ENCODE results near the gene IFT27. TPM values are rescaled to one million over a fixed set of nuclear protein-coding genes. Genes with fewer than 3 reads are reported as not detected.

The IFT27 gene
- total RNA-seq, 4 donors from 2014 or later, result 7.4 to 21.9 (median 14.3) TPM

DNA sequence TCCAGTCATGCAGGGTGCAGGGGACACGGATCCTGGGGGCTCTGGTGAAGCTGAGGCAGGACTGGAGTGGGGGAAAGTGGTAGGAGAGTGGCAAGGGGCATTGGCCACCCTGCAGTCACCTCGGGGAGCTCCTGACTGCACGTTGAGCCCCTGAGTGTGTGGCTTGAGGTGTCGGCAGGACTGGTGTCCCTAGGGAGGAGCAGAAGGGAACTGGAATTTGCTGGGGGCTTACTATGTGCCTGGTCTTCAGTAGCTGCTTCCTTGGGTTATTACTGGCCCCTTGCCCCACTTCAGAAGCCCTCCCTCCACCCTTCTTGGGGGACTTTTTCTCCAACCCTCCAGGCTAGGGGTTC, 31.5 kb downstream of the IFT27 start:
- no peaks in the 10 kb centered on the region for H3K4me1 ChIP-seq
- no peaks in the 10 kb centered on the region for H3K36me3 ChIP-seq
- H3K9me3 ChIP-seq, result peaks cover 0 to 6% (median 0%) of the 10 kb centered on the region in 4 donors
- no peak for TF ChIP-seq EP300 (IDR thresholded peaks at IDR 0.05)
- TF ChIP-seq, protein P1, sequence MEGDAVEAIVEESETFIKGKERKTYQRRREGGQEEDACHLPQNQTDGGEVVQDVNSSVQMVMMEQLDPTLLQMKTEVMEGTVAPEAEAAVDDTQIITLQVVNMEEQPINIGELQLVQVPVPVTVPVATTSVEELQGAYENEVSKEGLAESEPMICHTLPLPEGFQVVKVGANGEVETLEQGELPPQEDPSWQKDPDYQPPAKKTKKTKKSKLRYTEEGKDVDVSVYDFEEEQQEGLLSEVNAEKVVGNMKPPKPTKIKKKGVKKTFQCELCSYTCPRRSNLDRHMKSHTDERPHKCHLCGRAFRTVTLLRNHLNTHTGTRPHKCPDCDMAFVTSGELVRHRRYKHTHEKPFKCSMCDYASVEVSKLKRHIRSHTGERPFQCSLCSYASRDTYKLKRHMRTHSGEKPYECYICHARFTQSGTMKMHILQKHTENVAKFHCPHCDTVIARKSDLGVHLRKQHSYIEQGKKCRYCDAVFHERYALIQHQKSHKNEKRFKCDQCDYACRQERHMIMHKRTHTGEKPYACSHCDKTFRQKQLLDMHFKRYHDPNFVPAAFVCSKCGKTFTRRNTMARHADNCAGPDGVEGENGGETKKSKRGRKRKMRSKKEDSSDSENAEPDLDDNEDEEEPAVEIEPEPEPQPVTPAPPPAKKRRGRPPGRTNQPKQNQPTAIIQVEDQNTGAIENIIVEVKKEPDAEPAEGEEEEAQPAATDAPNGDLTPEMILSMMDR (IDR thresholded peaks at IDR 0.05), result no peak
- no peak for TF ChIP-seq POLR2A (IDR thresholded peaks at IDR 0.05)
- no peak overlapping the region for H3K4me3 ChIP-seq
- H3K27me3 ChIP-seq, result peaks cover 0 to 26% of the 10 kb centered on the region in 2 donors
- DNase-seq (ENCODE audit: low spot score in 2 of 2), result no peak
- 61 to 65% methylated on average over 4 of the region's 4 CpGs for WGBS, 2 donors
- no peak overlapping the region for H3K27ac ChIP-seq

DNA sequence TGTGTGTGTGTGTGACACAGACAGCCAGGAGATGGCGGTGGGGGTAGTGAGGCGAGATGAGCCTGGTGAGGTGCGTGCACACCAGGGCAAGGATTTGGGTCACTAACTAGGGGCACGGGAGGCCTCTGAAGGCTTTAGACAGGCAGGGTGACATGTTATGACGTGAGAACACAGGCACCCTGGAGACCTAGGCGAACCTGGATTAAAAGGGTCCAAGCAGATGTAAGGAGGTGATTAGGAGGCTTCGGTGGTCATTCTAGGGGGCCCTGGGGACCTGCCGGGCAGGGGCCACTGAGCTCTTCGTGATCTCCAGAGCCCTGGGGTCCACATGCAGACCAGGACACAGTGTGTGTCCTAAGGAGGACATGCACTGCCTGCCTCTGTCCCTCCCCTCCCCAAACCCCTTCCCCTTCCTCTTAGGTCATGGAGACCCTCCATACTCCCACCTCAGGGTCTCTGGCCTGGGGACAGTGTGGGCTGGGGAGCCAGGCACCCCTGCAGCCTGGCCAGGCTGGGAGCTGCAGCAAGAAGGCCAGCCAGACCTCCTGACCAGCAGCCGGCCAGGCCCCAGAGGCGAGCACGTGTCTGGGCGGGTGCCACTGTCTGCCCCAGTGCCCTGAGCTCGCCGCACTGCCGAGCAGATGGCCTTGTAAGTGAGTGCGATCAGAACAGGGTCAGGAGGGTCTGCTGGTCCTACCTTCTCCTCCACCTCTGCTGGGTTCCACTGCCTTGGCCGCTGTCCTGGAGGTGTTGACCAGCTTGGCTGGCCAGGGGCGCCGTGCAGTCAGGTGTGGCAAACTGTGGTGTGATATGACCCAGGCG, 32.1 kb downstream of the IFT27 start:
- 75 to 82% methylated on average over 15 to 21 of the region's 21 CpGs for WGBS, 2 donors
- no peak for DNase-seq (ENCODE audit: low spot score in 2 of 2)
- TF ChIP-seq EP300 (IDR thresholded peaks at IDR 0.05) (no peak), POLR2A (IDR thresholded peaks at IDR 0.05) (no peak)
- TF ChIP-seq, protein P1 (IDR thresholded peaks at IDR 0.05), result no peak

DNA sequence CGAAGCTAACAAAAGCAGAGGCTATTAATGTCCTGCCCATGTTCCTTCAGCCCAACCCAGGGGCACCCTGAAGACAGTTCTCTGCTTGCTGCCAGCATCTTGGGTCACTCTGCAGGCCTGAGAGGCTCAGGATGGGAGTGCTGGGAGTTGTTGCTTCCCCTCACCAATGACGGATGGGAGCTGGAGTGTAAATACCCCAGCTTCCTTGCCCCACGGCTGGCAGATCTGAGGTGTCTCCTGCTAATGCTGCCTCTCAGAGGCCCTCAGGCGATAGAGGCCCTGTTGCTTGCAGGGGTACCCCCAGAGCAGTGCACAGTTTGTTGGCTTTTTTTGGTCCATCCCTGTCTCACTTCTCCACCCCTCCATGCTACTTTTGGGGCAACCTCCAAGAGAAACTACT, 32.9 kb downstream of the IFT27 start:
- Histone ChIP-seq H3K4me3 (no peak overlapping the region), H3K9me3 (peaks cover 0 to 14% (median 0%) of the 10 kb centered on the region in 4 donors), H3K36me3 (no peaks in the 10 kb centered on the region), H3K27ac (no peak overlapping the region), H3K4me1 (no peaks in the 10 kb centered on the region), H3K27me3 (peaks cover 0 to 26% of the 10 kb centered on the region in 2 donors)
- 61 to 77% methylated on average over 4 of the region's 4 CpGs for WGBS, 2 donors
- DNase-seq (ENCODE audit: low spot score in 2 of 2), result no peak
- TF ChIP-seq POLR2A (IDR thresholded peaks at IDR 0.05) (no peak), EP300 (IDR thresholded peaks at IDR 0.05) (no peak)
- TF ChIP-seq, protein P1 (IDR thresholded peaks at IDR 0.05), result no peak

More for the DNA sequence above, 32.1 kb downstream of the IFT27 start:
- H3K36me3 ChIP-seq, result no peaks in the 10 kb centered on the region
- peaks cover 0 to 26% of the 10 kb centered on the region in 2 donors for H3K27me3 ChIP-seq
- no peak overlapping the region for H3K27ac ChIP-seq
- peaks cover 0 to 12% (median 0%) of the 10 kb centered on the region in 4 donors for H3K9me3 ChIP-seq
- no peaks in the 10 kb centered on the region for H3K4me1 ChIP-seq
- H3K4me3 ChIP-seq, result no peak overlapping the region

DNA sequence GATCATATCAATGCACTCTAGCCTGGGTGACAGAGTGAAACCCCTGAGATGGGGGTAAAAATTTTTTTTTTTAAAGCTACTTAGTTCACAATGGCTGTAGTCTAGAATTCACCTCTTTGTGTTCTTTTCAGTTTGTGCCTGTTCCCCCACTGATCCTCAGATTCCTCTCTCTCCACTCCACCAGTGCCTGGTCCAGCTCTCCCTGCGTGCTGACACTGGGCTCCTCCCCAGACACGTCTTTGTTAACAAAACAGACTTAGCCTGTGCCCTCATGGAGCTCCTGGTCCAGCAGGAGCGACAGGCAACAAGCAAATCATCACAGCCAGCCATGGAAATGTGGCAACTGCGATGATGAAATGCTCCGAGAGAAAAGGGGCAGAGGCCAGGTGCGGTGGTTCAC, 34.0 kb downstream of the IFT27 start:
- Histone ChIP-seq H3K4me1 (no peaks in the 10 kb centered on the region), H3K4me3 (no peak overlapping the region), H3K9me3 (peaks cover 0 to 14% (median 0%) of the 10 kb centered on the region in 4 donors), H3K36me3 (no peaks in the 10 kb centered on the region), H3K27ac (no peak overlapping the region), H3K27me3 (peaks cover 0 to 31% of the 10 kb centered on the region in 2 donors)
- no peak for TF ChIP-seq EP300 (IDR thresholded peaks at IDR 0.05)
- no peak for TF ChIP-seq POLR2A (IDR thresholded peaks at IDR 0.05)
- TF ChIP-seq, protein P1 (IDR thresholded peaks at IDR 0.05), result no peak
- DNase-seq (ENCODE audit: low spot score in 2 of 2), result no peak
- 50% methylated on average over 6 of the region's 6 CpGs for WGBS, 2 donors

DNA sequence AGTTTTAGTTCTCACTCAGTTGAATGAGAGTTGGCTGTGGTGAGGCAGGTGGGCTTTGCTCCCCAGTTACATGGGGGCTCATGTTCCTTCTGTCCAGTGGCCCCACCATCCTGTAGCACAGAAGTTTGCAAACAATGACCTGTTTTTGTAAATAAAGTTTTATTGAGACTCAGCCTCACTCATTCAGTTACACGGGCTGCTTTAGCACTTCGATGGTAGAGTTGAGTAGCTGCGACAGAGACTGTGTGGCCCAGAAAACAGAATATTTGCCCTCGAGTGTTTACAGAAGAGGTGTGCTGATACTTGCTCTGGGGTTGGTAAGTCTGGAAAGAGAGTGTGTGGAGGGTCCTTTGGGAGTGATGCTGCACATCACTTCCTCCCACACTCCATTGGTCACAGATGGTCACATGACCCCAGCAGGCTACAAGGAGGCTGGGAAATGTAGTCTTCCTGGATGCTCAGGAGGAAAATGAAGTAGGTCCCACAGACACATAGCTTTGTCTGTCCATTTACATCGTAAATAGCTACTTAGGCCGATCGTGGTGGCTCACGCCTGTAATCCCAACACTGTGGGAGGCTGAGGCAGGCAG, 34.6 kb downstream of the IFT27 start:
- WGBS, 2 donors, result 77 to 80% methylated on average over 8 of the region's 8 CpGs
- no peak for TF ChIP-seq EP300 (IDR thresholded peaks at IDR 0.05)
- TF ChIP-seq, protein P1 (IDR thresholded peaks at IDR 0.05), result no peak
- no peak for TF ChIP-seq POLR2A (IDR thresholded peaks at IDR 0.05)
- H3K9me3 ChIP-seq, result peaks cover 0 to 14% (median 0%) of the 10 kb centered on the region in 4 donors
- no peaks in the 10 kb centered on the region for H3K4me1 ChIP-seq
- no peaks in the 10 kb centered on the region for H3K36me3 ChIP-seq
- no peak overlapping the region for H3K4me3 ChIP-seq
- H3K27ac ChIP-seq, result no peak overlapping the region
- DNase-seq (ENCODE audit: low spot score in 2 of 2), result no peak
- H3K27me3 ChIP-seq, result peaks cover 0 to 33% of the 10 kb centered on the region in 2 donors
